H1 (cell line): ENCODE data around the gene SIMC1. TPM values are rescaled to one million over a fixed set of nuclear protein-coding genes. Genes with fewer than 3 reads are reported as not detected.

ENCODE experiments used
- CTCF ChIA-PET: fragments of 300-600 bp; sonication (Branson Sonifier 250); formaldehyde crosslinking; loops from one replicate; lab custom pipeline; 2021; ENCODE audit not compliant: partially characterized antibody; lab: Charles Lee
- POLR2A ChIA-PET: fragments of 300-600 bp; sonication (Branson Sonifier 250); formaldehyde crosslinking; loops from one replicate; lab custom pipeline; 2021; ENCODE audit warnings: inconsistent platforms; ENCODE audit not compliant: partially characterized antibody; lab: Charles Lee
- DNase-seq, 2 experiments: peaks; one replicate each; pipeline versions ENCODE4 v3.0.0 to v3.0.0-alpha.2; 2010 to 2022; ENCODE audit warnings: low spot score in 2 of 2, low read depth in 1 of 2, mixed read lengths in 1 of 2
- FAIRE-seq: peaks from 2 replicates; lab custom pipeline; 2011; peaks lifted over from hg19 to GRCh38; lab: Jason Lieb, UNC
- H2AFZ ChIP-seq: 2 replicates; pipeline ENCODE4 v1.8.1; 2012; ENCODE audit warnings: low read length, inconsistent platforms
- H2AK5ac ChIP-seq: 2 replicates; pipeline ENCODE4 v1.6.1; 2013; ENCODE audit warnings: low read depth, low read length
- H2BK120ac ChIP-seq: replicated peaks from 2 replicates; pipeline ENCODE3; 2013; ENCODE audit warnings: low read depth, low read length, inconsistent platforms
- H2BK12ac ChIP-seq: 2 replicates; pipeline ENCODE4 v1.6.1; 2013; ENCODE audit warnings: low read depth, low read length
- H2BK15ac ChIP-seq: 2 replicates; pipeline ENCODE4 v1.6.1; 2013; ENCODE audit warnings: low read length
- H2BK20ac ChIP-seq: 2 replicates; pipeline ENCODE4 v1.6.1; 2013; ENCODE audit warnings: low read length
- H2BK5ac ChIP-seq: 2 replicates; pipeline ENCODE4 v1.6.1; 2013; ENCODE audit warnings: low read depth, low read length
- H3K14ac ChIP-seq: 2 replicates; pipeline ENCODE4 v1.6.1; 2013; ENCODE audit warnings: inconsistent platforms; ENCODE audit not compliant: insufficient read length
- H3K18ac ChIP-seq: 2 replicates; pipeline ENCODE4 v1.6.1; 2013; ENCODE audit warnings: low read length; ENCODE audit errors: extremely low read depth
- H3K23ac ChIP-seq: 2 replicates; pipeline ENCODE4 v1.6.1; 2013; ENCODE audit warnings: inconsistent platforms; ENCODE audit not compliant: insufficient read length
- H3K23me2 ChIP-seq: 2 replicates; pipeline ENCODE4 v1.6.1; 2013; ENCODE audit warnings: low read depth, low read length
- H3K27ac ChIP-seq: 2 replicates; pipeline ENCODE4 v1.6.1; 2011; ENCODE audit warnings: low read depth, low read length, inconsistent platforms
- H3K27me3 ChIP-seq, 4 experiments: replicated peaks in 1 of 4; 1 replicate in 1 of 4; 2 replicates in 3 of 4; pipeline versions ENCODE4 v1.6.1 to v1.8.1; 2011 to 2013; ENCODE audit warnings: low read length in 3 of 4, mild to moderate bottlenecking in 3 of 4, inconsistent platforms in 2 of 4, mixed read lengths in 2 of 4, moderate library complexity in 1 of 4; ENCODE audit not compliant: control insufficient read depth in 3 of 4, insufficient read depth in 3 of 4; ENCODE audit errors: extremely low read depth in 1 of 4
- H3K36me3 ChIP-seq, 4 experiments: 2 replicates each; pipeline versions ENCODE4 v1.6.1 to v1.8.1; 2011 to 2013; ENCODE audit warnings: mild to moderate bottlenecking in 4 of 4, low read length in 3 of 4, moderate library complexity in 2 of 4, control low read depth in 1 of 4, inconsistent platforms in 1 of 4; ENCODE audit not compliant: insufficient read depth in 4 of 4, control insufficient read depth in 2 of 4
- H3K4ac ChIP-seq: replicated peaks from 2 replicates; pipeline ENCODE3; 2013; ENCODE audit warnings: low read length, low read depth, mixed read lengths, inconsistent platforms; ENCODE audit not compliant: insufficient read length
- H3K4me1 ChIP-seq, 4 experiments: replicated peaks in 1 of 4; 1 replicate in 1 of 4; 2 replicates in 3 of 4; pipeline versions ENCODE4 v1.6.1 to v1.8.1; 2011 to 2013; ENCODE audit warnings: low read length in 3 of 4, inconsistent platforms in 2 of 4, mixed read lengths in 1 of 4; ENCODE audit not compliant: insufficient read depth in 4 of 4, control insufficient read depth in 3 of 4
- H3K4me2 ChIP-seq, 2 experiments: 2 replicates each; pipeline versions ENCODE4 v1.6.1 to v1.8.1; 2011 to 2013; ENCODE audit warnings: low read depth in 2 of 2, low read length in 2 of 2, control low read depth in 1 of 2, inconsistent platforms in 1 of 2, mild to moderate bottlenecking in 1 of 2; ENCODE audit not compliant: insufficient read depth in 1 of 2
- H3K4me3 ChIP-seq, 4 experiments: fragments of 200-600, 300-600 bp in 1 of 4; sonication (generic), shearing (Covaris generic), sonication (Bioruptor Twin) in 1 of 4; 2 replicates each; pipeline versions ENCODE4 v1.5.1 to v1.8.1; 2011 to 2016; ENCODE audit warnings: low read length in 4 of 4, low read depth in 3 of 4, control low read depth in 2 of 4, inconsistent platforms in 2 of 4, mild to moderate bottlenecking in 2 of 4, mixed read lengths in 1 of 4, moderate library complexity in 1 of 4; ENCODE audit not compliant: insufficient read depth in 2 of 4; ENCODE audit errors: extremely low read depth in 1 of 4
- H3K56ac ChIP-seq: replicated peaks from 2 replicates; pipeline ENCODE3; 2013; ENCODE audit warnings: low read depth, mild to moderate bottlenecking, mixed read lengths, low read length, inconsistent platforms; ENCODE audit not compliant: insufficient read length
- H3K79me1 ChIP-seq: 2 replicates; pipeline ENCODE4 v1.6.1; 2013; ENCODE audit warnings: low read depth, low read length, control low read depth
- H3K79me2 ChIP-seq, 2 experiments: 2 replicates each; pipeline versions ENCODE4 v1.6.1 to v1.8.1; 2012 to 2013; ENCODE audit warnings: low read length in 2 of 2, mild to moderate bottlenecking in 2 of 2, inconsistent platforms in 1 of 2; ENCODE audit not compliant: insufficient read depth in 2 of 2, control insufficient read depth in 1 of 2
- H3K9ac ChIP-seq, 4 experiments: replicated peaks in 1 of 4; 1 replicate in 1 of 4; 2 replicates in 3 of 4; pipeline versions ENCODE4 v1.6.1 to v1.8.1; 2011 to 2013; ENCODE audit warnings: low read depth in 3 of 4, low read length in 3 of 4, control low read depth in 2 of 4, mild to moderate bottlenecking in 2 of 4, moderate library complexity in 2 of 4, inconsistent platforms in 1 of 4; ENCODE audit errors: extremely low read depth in 1 of 4
- H3K9me3 ChIP-seq, 2 experiments: 2 replicates each; pipeline versions ENCODE4 v1.6.1 to v1.8.1; 2012 to 2013; ENCODE audit warnings: mild to moderate bottlenecking in 2 of 2, moderate library complexity in 2 of 2, control low read depth in 1 of 2, inconsistent platforms in 1 of 2, low read depth in 1 of 2, low read length in 1 of 2, mixed read lengths in 1 of 2; ENCODE audit not compliant: insufficient read depth in 2 of 2
- H4K20me1 ChIP-seq, 2 experiments: replicated peaks in 1 of 2; 2 replicates each; pipeline versions ENCODE3 to v1.8.1; 2011 to 2013; ENCODE audit warnings: inconsistent platforms in 2 of 2, low read length in 2 of 2, mild to moderate bottlenecking in 1 of 2; ENCODE audit not compliant: insufficient read depth in 2 of 2, control insufficient read depth in 1 of 2
- H4K5ac ChIP-seq: 2 replicates; pipeline ENCODE4 v1.6.1; 2013; ENCODE audit warnings: low read length, low read depth, mixed read lengths, inconsistent platforms; ENCODE audit not compliant: insufficient read length
- H4K8ac ChIP-seq: 2 replicates; pipeline ENCODE4 v1.8.0; 2013; ENCODE audit warnings: mild to moderate bottlenecking, moderate library complexity, low read length, inconsistent platforms; ENCODE audit not compliant: insufficient read depth; ENCODE audit errors: extremely low read depth
- H4K91ac ChIP-seq: replicated peaks from 2 replicates; pipeline ENCODE3; 2013; ENCODE audit warnings: low read length, mixed read lengths, inconsistent platforms; ENCODE audit not compliant: insufficient read length
- SIX5 ChIP-seq: IDR thresholded peaks from 2 replicates; pipeline ENCODE4 v1.6.1; 2011; ENCODE audit warnings: mild to moderate bottlenecking, low read depth, low read length
- WGBS, 2 experiments: shearing (Covaris generic) in 1 of 2; methylation state at CpG; one replicate each; pipeline versions ENCODE4 v1.1.6 to v1.1.7; 2013 to 2015; ENCODE audit warnings: low lambda C conversion rate in 2 of 2, mixed read lengths in 2 of 2, inconsistent platforms in 1 of 2, low coverage in 1 of 2, missing lambda C conversion rate in 1 of 2; ENCODE audit not compliant: insufficient replicate concordance in 2 of 2, insufficient coverage in 1 of 2, insufficient read length in 1 of 2; ENCODE audit errors: extremely low coverage in 1 of 2, missing lambda C conversion rate in 1 of 2; 5-methylcytosine and 5-hydroxymethylcytosine counted together
- polyA plus RNA-seq, 7 experiments: library from polyadenylated mRNA; depleted of rRNA in 3 of 7; stranded (reverse) in 5 of 7; unstranded in 2 of 7; fragments of >200 nt in 5 of 7; fragments of 200-250 nt in 2 of 7; gene quantifications; 1 replicate in 5 of 7; 2 replicates in 1 of 7; 4 replicates in 1 of 7; pipeline versions ENCODE4 v1.2.1 to v1.2.3, GENCODE V29; 2011 to 2013; ENCODE audit warnings: missing spikeins in 2 of 7, mixed read lengths in 2 of 7
- total RNA-seq: library from RNA; stranded (reverse); fragmentation: NEBNext Ultra II Directional; extraction: Animal tissue kit (Norgen Biotek cat#: 25700); gene quantifications from 2 replicates; pipeline ENCODE4 v1.2.1, GENCODE V29; 2021

The SIMC1 gene
- total and polyA plus RNA-seq, 2 of the 8 experiments (the other 6 are each of a cell fraction or from before 2014, with no cell fraction given): 12.3 to 21.2 TPM

DNA sequence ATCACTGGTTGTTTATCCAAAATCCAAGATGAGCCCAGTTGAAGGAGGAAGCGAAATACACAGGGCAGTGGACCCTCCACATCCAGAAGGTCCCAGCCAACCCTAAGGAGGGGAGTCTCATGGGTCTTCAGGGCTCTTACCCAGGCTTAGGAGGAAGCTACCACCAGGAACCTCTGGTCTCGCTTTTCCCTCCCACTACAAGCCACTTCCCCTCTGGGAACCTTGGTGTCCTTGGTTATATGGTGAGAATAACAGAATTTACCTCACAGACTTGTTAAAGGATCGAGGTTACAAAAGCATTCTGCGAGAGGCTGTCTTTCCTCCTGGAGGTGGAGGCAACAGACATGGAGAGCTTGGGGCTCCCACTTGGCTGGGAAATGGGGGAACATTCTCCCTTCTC lies 153.8 kb downstream of the SIMC1 start:
- Histone ChIP-seq H3K23ac (no peak overlapping the region), H3K9ac (no peak overlapping the region), H3K27ac (no peak overlapping the region), H3K4me3 (no peak overlapping the region), H3K4me1 (peaks cover 0 to 4% (median 1%) of the 10 kb centered on the region in 4 experiments; a peak in 2 of 7 replicates), H3K79me2 (peaks cover 0 to 13% of the 10 kb centered on the region in 2 experiments; a peak in 3 of 4 replicates), H3K4ac (no peak overlapping the region), H3K36me3 (no peaks in the 10 kb centered on the region; a peak in 1 of 8 replicates), H3K14ac (no peak overlapping the region), H4K20me1 (peaks cover 0 to 1% of the 10 kb centered on the region in 2 experiments), H2BK12ac (no peak overlapping the region), H3K79me1 (peaks cover 4% of the 10 kb centered on the region; the same call in 1 of the 2 replicates), H3K4me2 (no peak overlapping the region), H3K18ac (no peak overlapping the region), H2BK120ac (no peak overlapping the region), H3K9me3 (no peaks in the 10 kb centered on the region), H4K8ac (no peak overlapping the region), H3K27me3 (no peaks in the 10 kb centered on the region), H2AK5ac (no peak overlapping the region), H3K56ac (no peak overlapping the region), H4K5ac (no peak overlapping the region), H2AFZ (no peak overlapping the region), H2BK5ac (no peak overlapping the region), H2BK15ac (no peak overlapping the region), H4K91ac (no peak overlapping the region), H2BK20ac (no peak overlapping the region), H3K23me2 (peaks cover 9% of the 10 kb centered on the region; the same call in 1 of the 2 replicates)
- 86% methylated on average over 4 of the region's 4 CpGs; no CpG with 5 or more reads in 1 of the 2 experiments for WGBS, 2 experiments
- FAIRE-seq (no peak), DNase-seq (no peak)
- ChIA-PET POLR2A (interaction anchor here (1.2 to 10.2 kb wide), 5 partner anchors 14 to 146 kb away, joined by 3 to 57 read pairs (median 7); partner anchors contain the start of genes FAF2 and KIAA1191), CTCF (interaction anchor here (0.6 to 7.9 kb wide), 6 partner anchors 8 to 181 kb away, joined by 3 to 83 read pairs (median 4); partner anchors contain the start of gene FAF2)
- no peak for TF ChIP-seq SIX5
